Lower leg skin (tissue), 3 donors: ENCODE results near the gene SULT1C4.

Source experiments
- CTCF ChIP-seq, 3 donors: fragments of 450-650 bp; IDR thresholded peaks; one replicate each; pipeline ENCODE4 v1.5.1; 2016; ENCODE audit warnings: antibody characterized with exemption in 3 of 3, mild to moderate bottlenecking in 3 of 3, moderate library complexity in 2 of 3
- POLR2A ChIP-seq, 2 donors: fragments of 450-650 bp; IDR thresholded peaks; one replicate each; pipeline ENCODE4 v1.6.1; 2016 to 2017; ENCODE audit warnings: antibody characterized with exemption in 2 of 2, mild to moderate bottlenecking in 1 of 2, moderate library complexity in 1 of 2

DNA sequence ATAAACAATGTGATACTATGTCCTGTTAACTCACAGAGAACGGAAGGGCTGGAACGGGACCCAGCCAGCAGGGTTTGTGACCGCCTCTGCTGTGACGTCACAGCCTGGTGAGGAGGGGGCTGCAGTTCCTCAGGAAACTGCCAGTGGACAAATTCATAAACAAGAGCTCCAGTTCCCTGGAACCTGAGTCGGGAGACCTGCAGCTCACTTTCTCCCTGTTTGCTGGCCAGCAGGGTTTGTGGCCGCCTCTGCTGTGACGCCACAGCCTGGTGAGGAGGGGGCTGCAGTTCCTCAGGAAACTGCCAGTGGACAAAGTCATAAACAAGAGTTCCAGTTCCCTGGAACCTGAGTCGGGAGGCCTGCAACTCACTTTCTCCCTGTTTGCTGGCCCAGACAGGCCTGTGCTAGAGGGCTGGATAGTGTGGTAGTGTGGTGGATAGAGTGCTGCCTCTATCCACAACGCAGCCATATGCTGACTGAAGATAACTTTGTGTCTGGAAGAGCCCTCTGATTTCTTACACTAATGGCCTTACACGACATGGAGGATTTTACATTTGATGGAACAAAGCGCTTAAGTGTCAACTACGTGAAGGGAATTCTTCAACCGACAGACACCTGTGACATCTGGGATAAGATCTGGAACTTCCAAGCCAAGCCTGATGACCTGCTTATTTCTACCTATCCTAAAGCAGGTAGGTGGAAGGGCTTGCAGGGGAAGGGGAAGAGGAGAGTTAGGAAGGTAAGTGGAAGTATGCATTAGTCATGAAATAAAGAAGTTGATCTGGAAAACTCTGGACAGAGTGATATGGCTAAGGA is at the start of gene SULT1C4:
- no peak for TF ChIP-seq CTCF (IDR thresholded peaks at IDR 0.05)
- no peak for TF ChIP-seq POLR2A (IDR thresholded peaks at IDR 0.05)
